Activated T-helper 1 cell treated with anti-CD3 and anti-CD28 coated beads, Interleukin-12 subunit alpha, Interleukin-12 subunit beta, Interleukin-2, Interleukin-4 antibody, amounts not matched to agents 30 ng/mL and 10 ng/mL and 1 ng/mL, durations not matched to agents 14 hours and 24 hours and 36 hours (primary cell): ENCODE data around the gene SLC26A2. TPM values are rescaled to one million over a fixed set of nuclear protein-coding genes. Genes with fewer than 3 reads are reported as not detected.
A peak's percentile ranks its signal among the peaks of the same experiment; 100 is the strongest.

Experiments
- DNase-seq: peaks from one replicate; pipeline ENCODE4 v3.0.0; 2021; ENCODE audit warnings: low spot score
- H3K27ac Mint-ChIP-seq: one replicate; pipeline ENCODE4 v1.8.0; 2021; ENCODE audit warnings: mild to moderate bottlenecking, mixed read lengths
- H3K27me3 Mint-ChIP-seq: one replicate; pipeline ENCODE4 v1.8.0; 2022; ENCODE audit warnings: mild to moderate bottlenecking, moderate library complexity, mixed read lengths; ENCODE audit not compliant: insufficient read depth
- H3K36me3 Mint-ChIP-seq: one replicate; pipeline ENCODE4 v1.8.0; 2021; ENCODE audit warnings: low read depth, mixed read lengths
- H3K4me1 Mint-ChIP-seq: one replicate; pipeline ENCODE4 v1.8.0; 2021; ENCODE audit warnings: low read depth, mixed read lengths
- H3K4me3 Mint-ChIP-seq: one replicate; pipeline ENCODE4 v1.8.0; 2021; ENCODE audit warnings: mild to moderate bottlenecking, moderate library complexity, mixed read lengths
- H3K9me3 Mint-ChIP-seq: one replicate; pipeline ENCODE4 v1.8.0; 2021; ENCODE audit warnings: mixed read lengths
- intact Hi-C: fragments of 100-400 bp; cut with micrococcal nuclease; formaldehyde crosslinking; loops from one replicate; pipeline ENCODE4 v1.15.1; 2024
- total RNA-seq: library from RNA; stranded (reverse); gene quantifications from 2 replicates; pipeline ENCODE4 v1.2.3, GENCODE V29; 2022

The SLC26A2 gene
- total RNA-seq, result 9.3 and 9.5 TPM in 2 replicates

GRCh38 chr5:149960272-149961185, at the start of gene SLC26A2:
Gene SLC26A2 (plus strand): TSS chr5:149960758. CDS start chr5:149977653, 16,895 bp downstream.
- H3K27ac Mint-ChIP-seq, result peak within 1 kb of the TSS; percentile 100
- H3K36me3 Mint-ChIP-seq, result peaks cover 11% of the 10 kb centered on the region
- DNase-seq, result peak; percentile 94
- no peaks in the 10 kb centered on the region for H3K9me3 Mint-ChIP-seq
- peaks cover 37% of the 10 kb centered on the region for H3K4me1 Mint-ChIP-seq
- intact Hi-C loops, result loop anchor here (1.0 to 5.0 kb wide), 9 partner anchors 30 to 740 kb away; partner anchors contain the start of genes HMGXB3, PCYOX1L, RBM22 and RPS14
- no peaks in the 10 kb centered on the region for H3K27me3 Mint-ChIP-seq
- H3K4me3 Mint-ChIP-seq, result peak within 1 kb of the TSS; percentile 95

- Mint-ChIP-seq H3K9me3 (no peaks in the 10 kb centered on the region), H3K36me3 (no peaks in the 10 kb centered on the region), H3K27me3 (peaks cover 21% of the 10 kb centered on the region), H3K27ac (no peak overlapping the region), H3K4me3 (no peak overlapping the region), H3K4me1 (no peaks in the 10 kb centered on the region)
- intact Hi-C loops, result no loop called here
- DNase-seq, result no peak
Observed at GRCh38 chr5:149911031-149911430, 49.5 kb upstream of the SLC26A2 start.

- no peaks in the 10 kb centered on the region for H3K36me3 Mint-ChIP-seq
- peaks cover 22% of the 10 kb centered on the region for H3K27me3 Mint-ChIP-seq
- intact Hi-C loops, result no loop called here
- DNase-seq, result no peak
- H3K4me3 Mint-ChIP-seq, result no peak overlapping the region
- no peaks in the 10 kb centered on the region for H3K4me1 Mint-ChIP-seq
- no peak overlapping the region for H3K27ac Mint-ChIP-seq
- H3K9me3 Mint-ChIP-seq, result no peaks in the 10 kb centered on the region
Observed at GRCh38 chr5:149912226-149912871, 48.2 kb upstream of the SLC26A2 start.

- H3K9me3 Mint-ChIP-seq, result no peaks in the 10 kb centered on the region
- H3K27ac Mint-ChIP-seq, result no peak overlapping the region
- H3K4me3 Mint-ChIP-seq, result no peak overlapping the region
- DNase-seq, result no peak
- H3K27me3 Mint-ChIP-seq, result peaks cover 19% of the 10 kb centered on the region
- no peaks in the 10 kb centered on the region for H3K36me3 Mint-ChIP-seq
- no peaks in the 10 kb centered on the region for H3K4me1 Mint-ChIP-seq
- intact Hi-C loops, result no loop called here
Observed at GRCh38 chr5:149913436-149914419, 46.8 kb upstream of the SLC26A2 start.

GRCh38 chr5:149915392-149916260, 44.9 kb upstream of the SLC26A2 start:
- no peak for DNase-seq
- peaks cover 14% of the 10 kb centered on the region for H3K27me3 Mint-ChIP-seq

GRCh38 chr5:149916334-149917072, 44.1 kb upstream of the SLC26A2 start:
- Mint-ChIP-seq H3K9me3 (no peaks in the 10 kb centered on the region), H3K36me3 (no peaks in the 10 kb centered on the region), H3K27me3 (peaks cover 10% of the 10 kb centered on the region), H3K4me1 (no peaks in the 10 kb centered on the region), H3K27ac (no peak overlapping the region), H3K4me3 (no peak overlapping the region)
- intact Hi-C loops, result no loop called here
- no peak for DNase-seq

More at GRCh38 chr5:149915392-149916260, 44.9 kb upstream of the SLC26A2 start:
- Mint-ChIP-seq H3K4me1 (no peaks in the 10 kb centered on the region), H3K4me3 (no peak overlapping the region), H3K9me3 (no peaks in the 10 kb centered on the region), H3K36me3 (no peaks in the 10 kb centered on the region), H3K27ac (no peak overlapping the region)
- intact Hi-C loops, result no loop called here

- Mint-ChIP-seq H3K27me3 (peaks cover 10% of the 10 kb centered on the region), H3K9me3 (no peaks in the 10 kb centered on the region), H3K4me3 (no peak overlapping the region), H3K27ac (no peak overlapping the region), H3K36me3 (no peaks in the 10 kb centered on the region), H3K4me1 (no peaks in the 10 kb centered on the region)
- intact Hi-C loops, result no loop called here
- no peak for DNase-seq
Observed at GRCh38 chr5:149917073-149917676, 43.4 kb upstream of the SLC26A2 start.

GRCh38 chr5:149921597-149921996, 39.0 kb upstream of the SLC26A2 start:
- no peaks in the 10 kb centered on the region for H3K4me1 Mint-ChIP-seq
- H3K4me3 Mint-ChIP-seq, result no peak overlapping the region
- H3K27me3 Mint-ChIP-seq, result peaks cover 5% of the 10 kb centered on the region
- no peak overlapping the region for H3K27ac Mint-ChIP-seq
- no peaks in the 10 kb centered on the region for H3K36me3 Mint-ChIP-seq
- no peak for DNase-seq
- no peaks in the 10 kb centered on the region for H3K9me3 Mint-ChIP-seq
- intact Hi-C loops, result no loop called here

- Mint-ChIP-seq H3K4me1 (no peaks in the 10 kb centered on the region), H3K4me3 (no peak overlapping the region), H3K36me3 (no peaks in the 10 kb centered on the region), H3K27ac (no peak overlapping the region), H3K27me3 (peaks cover 2% of the 10 kb centered on the region), H3K9me3 (no peaks in the 10 kb centered on the region)
- intact Hi-C loops, result no loop called here
- no peak for DNase-seq
Observed at GRCh38 chr5:149922950-149923349, 37.6 kb upstream of the SLC26A2 start.

- intact Hi-C loops, result no loop called here
- no peaks in the 10 kb centered on the region for H3K4me1 Mint-ChIP-seq
- H3K27ac Mint-ChIP-seq, result no peak overlapping the region
- no peaks in the 10 kb centered on the region for H3K9me3 Mint-ChIP-seq
- no peak overlapping the region for H3K4me3 Mint-ChIP-seq
- DNase-seq, result no peak
- H3K36me3 Mint-ChIP-seq, result no peaks in the 10 kb centered on the region
- peaks cover 7% of the 10 kb centered on the region for H3K27me3 Mint-ChIP-seq
Observed at GRCh38 chr5:149924486-149924885, 36.1 kb upstream of the SLC26A2 start.
